ENCODE results near the gene ENOX1.

DNA sequence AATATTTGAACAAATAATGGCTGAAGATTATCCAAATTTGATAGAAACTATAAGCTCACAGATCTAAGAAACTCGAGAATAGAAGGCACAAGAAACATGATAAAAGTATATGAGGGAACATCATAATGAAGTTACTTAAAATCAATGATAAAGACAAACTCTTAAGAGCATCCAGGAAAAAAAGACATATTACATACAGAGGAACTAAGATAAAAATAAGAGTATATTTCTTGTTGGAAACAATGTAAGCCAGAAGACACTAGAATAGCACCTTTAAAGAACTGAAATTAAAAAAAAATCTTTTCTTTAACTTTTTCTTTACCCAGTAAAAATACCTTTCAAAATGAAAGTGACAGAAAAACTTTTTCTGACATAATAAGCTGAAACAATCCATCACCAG, 407.0 kb downstream of the ENOX1 start:
- TF ChIP-seq CTCF (IDR thresholded peaks at IDR 0.05; ENCODE audit: low read depth, low read length) = no peak
- no peak for TF ChIP-seq EZH2phosphoT487 (IDR thresholded peaks at IDR 0.05; ENCODE audit: low read depth)
